B cell (primary cell): Measurements from ENCODE around the gene IL1RL1. TPM values are rescaled to one million over a fixed set of nuclear protein-coding genes. Genes with fewer than 3 reads are reported as not detected.

Experiments used
- ATAC-seq: fragments of 200-7000 bp; cut with Tn5 transposase; one replicate; pipeline ENCODE4 v1.10.0; 2021; ENCODE audit warnings: low read depth, mild to moderate bottlenecking, moderate number of reproducible peaks, moderate library complexity
- CTCF ChIA-PET: fragments of 350-600 bp; sonication (Branson Sonifier 250); formaldehyde crosslinking; loops from one replicate; lab custom pipeline; 2021; ENCODE audit warnings: antibody characterized with exemption, inconsistent platforms; lab: Charles Lee
- POLR2A ChIA-PET: fragments of 350-600 bp; sonication (Branson Sonifier 250); formaldehyde crosslinking; loops from one replicate; lab custom pipeline; 2021; ENCODE audit warnings: antibody characterized with exemption; lab: Charles Lee
- DNase-seq: peaks from one replicate; pipeline ENCODE4 v3.0.0; 2013
- H2AFZ ChIP-seq: 2 replicates; pipeline ENCODE4 v1.6.1; 2012; ENCODE audit warnings: mild to moderate bottlenecking, low read depth, low read length; ENCODE audit not compliant: insufficient read depth, poor library complexity, severe bottlenecking
- H3K27ac ChIP-seq, 2 donors: 1 replicate in 1 of 2; 2 replicates in 1 of 2; pipeline ENCODE4 v1.5.1; 2012 to 2013; ENCODE audit warnings: low read length in 2 of 2, mild to moderate bottlenecking in 2 of 2, moderate library complexity in 1 of 2
- H3K27me3 ChIP-seq, 4 experiments: fragments of 200-600 bp in 1 of 4; sonication (generic) in 1 of 4; replicated peaks in 1 of 4; 1 replicate in 2 of 4; 2 replicates in 2 of 4; pipeline versions ENCODE4 v1.6.1 to v1.7.0; 2013 to 2016; ENCODE audit warnings: low read length in 3 of 4, mild to moderate bottlenecking in 2 of 4, mixed read lengths in 1 of 4, moderate library complexity in 1 of 4; ENCODE audit not compliant: insufficient read depth in 4 of 4, control insufficient read depth in 3 of 4; ENCODE audit errors: control extremely low read depth in 1 of 4
- H3K36me3 ChIP-seq, 2 experiments: replicated peaks in 1 of 2; 1 replicate in 1 of 2; 2 replicates in 1 of 2; pipeline versions ENCODE4 v1.6.1 to v1.7.1; 2013; ENCODE audit warnings: low read length in 1 of 2; ENCODE audit not compliant: insufficient read depth in 2 of 2, control insufficient read depth in 1 of 2; ENCODE audit errors: control extremely low read depth in 1 of 2, extremely low read depth in 1 of 2
- H3K4me1 ChIP-seq, 2 donors: fragments of 200-600 bp in 1 of 2; sonication (generic) in 1 of 2; 1 replicate in 1 of 2; 2 replicates in 1 of 2; pipeline versions ENCODE4 v1.5.1 to v1.6.1; 2013 to 2017; ENCODE audit warnings: low read length in 2 of 2; ENCODE audit not compliant: control insufficient read depth in 2 of 2, insufficient read depth in 2 of 2
- H3K4me2 ChIP-seq: replicated peaks from 2 replicates; pipeline ENCODE3; 2012; ENCODE audit warnings: mild to moderate bottlenecking, low read depth, low read length; ENCODE audit not compliant: poor library complexity, severe bottlenecking
- H3K4me3 ChIP-seq, 5 experiments: fragments of 200-600 bp in 1 of 5; sonication (generic) in 1 of 5; 1 replicate in 3 of 5; 2 replicates in 2 of 5; pipeline versions ENCODE4 v1.5.1 to v1.7.0; 2011 to 2016; ENCODE audit warnings: low read length in 4 of 5, mild to moderate bottlenecking in 4 of 5, low read depth in 2 of 5, control low read depth in 1 of 5, moderate library complexity in 1 of 5; ENCODE audit not compliant: insufficient read depth in 1 of 5; ENCODE audit errors: control extremely low read depth in 1 of 5, extremely low read depth in 1 of 5
- H3K79me2 ChIP-seq: fragments of 200-600 bp; sonication (generic); one replicate; pipeline ENCODE4 v1.6.0; 2016; ENCODE audit warnings: low read length; ENCODE audit not compliant: control insufficient read depth, insufficient read depth
- H3K9ac ChIP-seq: fragments of 200-600 bp; sonication (generic); 2 replicates; pipeline ENCODE4 v1.6.1; 2017; ENCODE audit warnings: mild to moderate bottlenecking, low read length, moderate library complexity
- H3K9me3 ChIP-seq, 3 donors: one replicate each; pipeline versions ENCODE4 v1.6.1 to v1.7.1; 2013; ENCODE audit warnings: low read length in 2 of 3; ENCODE audit not compliant: control insufficient read depth in 2 of 3, insufficient read depth in 1 of 3; ENCODE audit errors: control extremely low read depth in 1 of 3
- H4K20me1 ChIP-seq: 2 replicates; pipeline ENCODE4 v1.6.0; 2012; ENCODE audit warnings: mild to moderate bottlenecking, low read length; ENCODE audit not compliant: insufficient read depth, control insufficient read depth, poor library complexity, severe bottlenecking
- H3K27ac Mint-ChIP-seq: one replicate; pipeline ENCODE4 v1.8.0; 2021; ENCODE audit warnings: mixed read lengths
- H3K27me3 Mint-ChIP-seq: one replicate; pipeline ENCODE4 v1.8.0; 2021; ENCODE audit warnings: mixed read lengths
- H3K4me1 Mint-ChIP-seq: one replicate; pipeline ENCODE4 v1.8.0; 2021; ENCODE audit warnings: mixed read lengths
- H3K4me3 Mint-ChIP-seq: one replicate; pipeline ENCODE4 v1.8.0; 2021; ENCODE audit warnings: mixed read lengths
- H3K9me3 Mint-ChIP-seq: one replicate; pipeline ENCODE4 v1.8.0; 2022; ENCODE audit warnings: mixed read lengths; ENCODE audit not compliant: insufficient read depth
- EZH2 ChIP-seq: IDR thresholded peaks from 2 replicates; pipeline ENCODE4 v1.6.1; 2012; ENCODE audit warnings: borderline replicate concordance, low read depth, mild to moderate bottlenecking, moderate library complexity, low read length; ENCODE audit not compliant: insufficient read depth, poor library complexity, severe bottlenecking
- WGBS: methylation state at CpG from one replicate; pipeline ENCODE4 v1.1.5; 2013; ENCODE audit warnings: missing lambda C conversion rate; ENCODE audit not compliant: insufficient coverage; 5-methylcytosine and 5-hydroxymethylcytosine counted together
- intact Hi-C: fragments of 100-400 bp; cut with micrococcal nuclease; formaldehyde crosslinking; loops from one replicate; pipeline ENCODE4 v1.10.0; 2022
- polyA plus RNA-seq: library from polyadenylated mRNA; depleted of rRNA; stranded (reverse); fragments of >200 nt; gene quantifications from 2 replicates; pipeline ENCODE4 v1.2.3, GENCODE V29; 2012
- total RNA-seq, 2 donors: library from RNA; stranded (reverse); fragments of 120-200 nt in 1 of 2; gene quantifications; 1 replicate in 1 of 2; 2 replicates in 1 of 2; pipeline versions ENCODE4 v1.2.3 to v1.2.4, GENCODE V29; 2013 to 2022
- TF ChIP-seq, protein P1 (sequence below): fragments of 200-600 bp; IDR thresholded peaks from one replicate; pipeline ENCODE4 v1.8.0; 2022; ENCODE audit warnings: antibody characterized with exemption, mild to moderate bottlenecking

The IL1RL1 gene
- total and polyA plus RNA-seq, 2 donors (not counting 1 experiment from before 2014, with no cell fraction given) = not detected

DNA sequence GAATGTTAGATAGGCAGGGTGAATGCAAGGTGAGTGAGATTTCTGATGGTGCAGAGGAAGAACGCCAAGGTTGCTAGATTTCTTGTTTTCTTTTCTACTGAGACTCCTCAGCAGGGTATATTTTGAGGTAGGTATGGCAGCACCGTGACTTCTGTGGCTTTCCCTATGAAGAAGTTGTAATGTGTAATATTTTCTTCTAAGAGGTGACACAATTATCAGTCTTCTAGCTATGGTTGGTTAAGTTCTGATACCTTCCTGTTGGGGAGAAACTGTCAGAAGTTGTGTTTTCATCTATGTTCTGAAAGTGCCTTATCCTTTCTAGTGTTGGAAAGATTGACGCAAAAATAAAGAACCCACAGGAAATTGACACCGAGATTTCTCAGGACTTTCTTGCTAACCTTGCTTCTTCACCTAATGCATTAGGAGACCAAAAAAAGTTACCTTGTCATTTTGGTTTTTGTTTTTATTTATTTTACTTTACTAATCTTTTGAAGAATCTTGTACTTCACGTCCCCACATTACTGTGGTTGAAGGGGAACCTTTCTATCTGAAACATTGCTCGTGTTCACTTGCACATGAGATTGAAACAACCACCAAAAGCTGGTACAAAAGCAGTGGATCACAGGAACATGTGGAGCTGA is 56.1 kb downstream of the IL1RL1 start:
- TF ChIP-seq, protein P1, sequence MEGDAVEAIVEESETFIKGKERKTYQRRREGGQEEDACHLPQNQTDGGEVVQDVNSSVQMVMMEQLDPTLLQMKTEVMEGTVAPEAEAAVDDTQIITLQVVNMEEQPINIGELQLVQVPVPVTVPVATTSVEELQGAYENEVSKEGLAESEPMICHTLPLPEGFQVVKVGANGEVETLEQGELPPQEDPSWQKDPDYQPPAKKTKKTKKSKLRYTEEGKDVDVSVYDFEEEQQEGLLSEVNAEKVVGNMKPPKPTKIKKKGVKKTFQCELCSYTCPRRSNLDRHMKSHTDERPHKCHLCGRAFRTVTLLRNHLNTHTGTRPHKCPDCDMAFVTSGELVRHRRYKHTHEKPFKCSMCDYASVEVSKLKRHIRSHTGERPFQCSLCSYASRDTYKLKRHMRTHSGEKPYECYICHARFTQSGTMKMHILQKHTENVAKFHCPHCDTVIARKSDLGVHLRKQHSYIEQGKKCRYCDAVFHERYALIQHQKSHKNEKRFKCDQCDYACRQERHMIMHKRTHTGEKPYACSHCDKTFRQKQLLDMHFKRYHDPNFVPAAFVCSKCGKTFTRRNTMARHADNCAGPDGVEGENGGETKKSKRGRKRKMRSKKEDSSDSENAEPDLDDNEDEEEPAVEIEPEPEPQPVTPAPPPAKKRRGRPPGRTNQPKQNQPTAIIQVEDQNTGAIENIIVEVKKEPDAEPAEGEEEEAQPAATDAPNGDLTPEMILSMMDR = no peak
- TF ChIP-seq EZH2 = no peak
- Histone ChIP-seq H4K20me1 (no peaks in the 10 kb centered on the region), H3K4me2 (no peak overlapping the region), H3K9me3 (peaks cover 0 to 18% (median 10%) of the 10 kb centered on the region in 3 donors), H3K79me2 (no peaks in the 10 kb centered on the region), H3K4me1 (peaks cover 0 to 8% of the 10 kb centered on the region in 2 donors), H3K9ac (no peak overlapping the region), H3K27ac (no peak overlapping the region), H3K36me3 (no peaks in the 10 kb centered on the region), H3K27me3 (no peaks in the 10 kb centered on the region), H2AFZ (no peak overlapping the region), H3K4me3 (no peak overlapping the region)
- Mint-ChIP-seq H3K4me1 (peaks cover 10% of the 10 kb centered on the region), H3K27me3 (no peaks in the 10 kb centered on the region), H3K27ac (no peak overlapping the region), H3K4me3 (no peak overlapping the region), H3K9me3 (peaks cover 12% of the 10 kb centered on the region)
- ChIA-PET POLR2A (no interaction called here), CTCF (no interaction called here)
- DNase-seq (no peak), ATAC-seq (no peak)
- intact Hi-C loops = no loop called here
- 42% methylated on average over 2 of the region's 6 CpGs for WGBS

DNA sequence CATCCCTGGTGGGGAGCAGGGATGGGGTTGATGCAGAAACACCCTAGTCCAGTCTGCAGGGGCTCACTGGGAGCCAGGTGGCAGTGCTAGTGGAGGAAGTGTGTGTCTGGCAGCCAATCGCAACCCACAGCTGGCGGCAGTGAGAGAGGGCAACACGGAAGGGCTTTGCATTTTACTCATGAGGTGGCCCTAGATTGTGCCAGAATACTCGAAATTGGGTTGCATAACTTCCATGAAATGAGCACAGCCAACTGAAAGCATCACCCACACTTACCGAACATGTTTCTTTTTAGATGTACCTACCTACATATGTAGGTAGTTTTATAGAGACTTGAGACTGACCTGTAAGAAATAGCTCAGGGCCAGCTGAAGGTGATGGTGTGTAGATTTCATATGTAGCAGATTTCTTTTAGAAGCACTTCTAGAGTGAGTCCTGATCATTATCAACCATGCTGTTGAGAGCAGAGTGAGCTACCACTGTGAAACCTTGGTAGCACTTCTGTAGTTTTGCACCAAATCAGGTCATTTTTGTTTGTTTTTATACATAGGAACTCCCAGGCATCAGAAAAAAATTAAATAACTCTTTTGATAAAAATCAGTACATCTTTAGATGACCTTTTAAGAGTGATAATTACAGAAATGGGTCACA is 57.2 kb downstream of the IL1RL1 start:
- no peak for ATAC-seq
- Histone ChIP-seq H3K36me3 (no peaks in the 10 kb centered on the region), H3K79me2 (no peaks in the 10 kb centered on the region), H4K20me1 (no peaks in the 10 kb centered on the region), H3K9ac (no peak overlapping the region), H2AFZ (no peak overlapping the region), H3K4me3 (no peak overlapping the region), H3K27ac (no peak overlapping the region), H3K4me2 (no peak overlapping the region), H3K27me3 (no peaks in the 10 kb centered on the region), H3K4me1 (peaks cover 0 to 8% of the 10 kb centered on the region in 2 donors), H3K9me3 (peaks cover 0 to 18% (median 10%) of the 10 kb centered on the region in 3 donors)
- Mint-ChIP-seq H3K27ac (no peak overlapping the region), H3K4me1 (peaks cover 10% of the 10 kb centered on the region), H3K9me3 (peaks cover 12% of the 10 kb centered on the region), H3K27me3 (no peaks in the 10 kb centered on the region), H3K4me3 (no peak overlapping the region)
- no peak for TF ChIP-seq EZH2
- TF ChIP-seq, protein P1 = no peak
- intact Hi-C loops = no loop called here
- CTCF ChIA-PET = no interaction called here
- 100% methylated on average over 3 of the region's 5 CpGs for WGBS
- POLR2A ChIA-PET = no interaction called here
- DNase-seq = no peak
